NB4 (cell line): ENCODE data around the gene OR2A42.
A peak's percentile ranks its signal among the peaks of the same experiment; 100 is the strongest.
"Not testable (repeated sequence)": the region's sequence is repeated elsewhere in the genome, so short reads cannot be mapped to it uniquely, and the experiment has no call there.

ENCODE experiments used
- DNase-seq: peaks from one replicate; pipeline ENCODE4 v3.0.0; 2010; ENCODE audit warnings: low read depth
- H3K4me3 ChIP-seq: one replicate; pipeline ENCODE4 v1.5.1; 2011; ENCODE audit warnings: mild to moderate bottlenecking, low read depth, low read length, moderate library complexity
- MAX ChIP-seq: IDR thresholded peaks from 2 replicates; pipeline ENCODE4 v1.6.1; 2011; ENCODE audit warnings: low read depth, low read length
- MYC ChIP-seq: IDR thresholded peaks from 2 replicates; pipeline ENCODE4 v1.6.1; 2011; ENCODE audit warnings: low read depth, low read length
- POLR2A ChIP-seq: IDR thresholded peaks from 2 replicates; pipeline ENCODE4 v1.6.1; 2011; ENCODE audit warnings: mild to moderate bottlenecking; ENCODE audit not compliant: insufficient read length; ENCODE audit errors: extremely low read depth
- TF ChIP-seq, protein P1 (sequence below): IDR thresholded peaks from one replicate; pipeline ENCODE4 v1.5.1; 2012; ENCODE audit warnings: low read depth, low read length

OR2A42 gene

GRCh38 chr7:144239365-144239764 is at the start of gene OR2A42:
Gene OR2A42, minus strand, starts transcription at chr7:144239605. Its CDS starts 6,762 bp downstream, at chr7:144232843.
- DNase-seq, H3K4me3 ChIP-seq: not testable (repeated sequence)

- not testable (repeated sequence) for DNase-seq, H3K4me3 ChIP-seq
These were observed 47.9 kb upstream of the OR2A42 start for GRCh38 chr7:144287171-144287784.

GRCh38 chr7:144283716-144284115 is 44.3 kb upstream of the OR2A42 start:
- not testable (repeated sequence) for DNase-seq, H3K4me3 ChIP-seq

DNA sequence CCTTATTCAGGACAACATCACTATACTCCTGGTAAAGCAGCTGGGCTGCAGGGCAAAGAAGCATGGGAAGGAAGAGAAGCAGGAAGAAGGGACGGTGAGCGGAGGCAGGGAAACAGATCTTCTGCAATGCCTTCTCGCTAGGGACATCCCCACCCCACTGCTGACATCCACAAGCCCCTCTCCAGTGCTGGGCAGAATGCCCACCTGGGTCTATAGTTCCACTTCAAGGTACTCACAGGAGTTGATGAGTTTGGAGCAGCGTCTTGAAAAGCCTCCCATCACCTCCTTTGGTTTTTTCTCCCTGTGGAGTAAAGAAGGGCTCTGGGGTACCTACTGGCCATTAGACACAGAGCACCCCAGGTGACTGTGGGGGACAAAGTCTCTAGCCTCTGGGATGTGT is 43.1 kb upstream of the OR2A42 start:
- DNase-seq, H3K4me3 ChIP-seq: not testable (repeated sequence)

- not testable (repeated sequence) for H3K4me3 ChIP-seq, DNase-seq
These were observed 42.6 kb upstream of the OR2A42 start for GRCh38 chr7:144281981-144282380.

DNA sequence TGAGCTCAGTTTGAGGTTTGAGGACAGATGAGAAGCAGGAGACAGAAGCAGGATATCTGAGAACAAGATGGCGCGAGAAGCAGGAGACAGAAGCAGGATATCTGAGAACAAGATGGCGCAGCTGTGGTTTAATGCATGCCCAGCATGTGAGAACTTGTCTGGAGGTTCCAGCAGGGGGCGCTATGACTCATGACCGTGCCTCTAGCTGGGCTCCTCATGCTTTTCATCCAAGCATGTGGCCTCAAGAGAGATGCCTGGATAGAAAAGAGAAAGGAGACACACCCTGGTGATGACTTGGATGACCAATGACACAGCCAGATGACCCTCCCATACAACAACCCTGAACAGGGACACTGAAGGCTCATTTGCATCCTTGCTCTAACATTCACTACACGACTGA is 40.6 kb upstream of the OR2A42 start:
- not testable (repeated sequence) for H3K4me3 ChIP-seq, DNase-seq

DNA sequence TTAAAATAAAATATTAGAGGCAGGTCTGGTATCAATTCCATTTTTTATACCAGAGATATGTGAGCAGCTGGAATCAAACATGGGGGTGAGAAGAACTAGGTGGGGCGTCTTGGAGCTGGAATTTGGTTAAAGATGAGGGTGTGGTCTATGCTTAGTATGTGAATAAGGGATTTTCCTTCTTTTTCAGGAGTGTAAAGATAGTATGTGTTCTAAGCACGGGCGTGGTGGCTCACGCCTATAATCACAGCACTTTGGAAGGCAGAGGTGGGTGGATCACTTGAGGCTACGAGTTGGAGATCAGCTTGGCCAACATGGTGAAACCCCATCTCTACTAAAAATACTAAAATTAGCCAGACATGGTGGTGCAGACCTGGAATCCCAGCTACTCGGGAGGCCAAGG is 35.9 kb upstream of the OR2A42 start:
- not testable (repeated sequence) for DNase-seq, H3K4me3 ChIP-seq

DNA sequence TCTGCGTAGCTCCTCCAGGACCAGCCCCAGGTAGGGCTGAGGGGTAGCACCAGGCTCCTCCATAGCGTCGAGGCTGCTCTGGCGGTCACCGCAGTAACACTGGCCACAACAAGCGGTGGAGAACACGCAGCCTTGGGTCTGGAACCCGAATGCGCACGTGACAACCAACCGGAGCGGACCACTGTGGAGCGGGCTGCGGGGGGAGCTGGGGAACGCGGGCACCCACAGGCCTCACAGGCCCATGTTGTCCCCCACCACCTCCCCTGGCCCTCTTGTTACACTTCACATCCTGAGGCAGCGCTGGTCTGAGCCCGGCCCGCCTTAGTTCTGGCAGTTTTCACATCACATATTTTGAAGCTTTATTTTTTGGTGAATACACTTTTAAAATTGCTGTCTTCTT is 29.8 kb upstream of the OR2A42 start, which contains the start of gene CTAGE8:
Gene CTAGE8, minus strand, starts transcription at position 101 of the 400 bp plus-strand sequence. Its CDS starts 38 bp downstream, at position 63.
- not testable (repeated sequence) for DNase-seq

GRCh38 chr7:144264692-144265091 is 25.3 kb upstream of the OR2A42 start, which contains the start of gene OR2A7:
Gene OR2A7, minus strand, starts transcription at chr7:144264792. Its CDS starts 5,164 bp downstream, at chr7:144259628.
- not testable (repeated sequence) for DNase-seq, H3K4me3 ChIP-seq

More for the DNA sequence above, 29.8 kb upstream of the OR2A42 start, which contains the start of gene CTAGE8:
- H3K4me3 ChIP-seq, result not testable (repeated sequence)

DNA sequence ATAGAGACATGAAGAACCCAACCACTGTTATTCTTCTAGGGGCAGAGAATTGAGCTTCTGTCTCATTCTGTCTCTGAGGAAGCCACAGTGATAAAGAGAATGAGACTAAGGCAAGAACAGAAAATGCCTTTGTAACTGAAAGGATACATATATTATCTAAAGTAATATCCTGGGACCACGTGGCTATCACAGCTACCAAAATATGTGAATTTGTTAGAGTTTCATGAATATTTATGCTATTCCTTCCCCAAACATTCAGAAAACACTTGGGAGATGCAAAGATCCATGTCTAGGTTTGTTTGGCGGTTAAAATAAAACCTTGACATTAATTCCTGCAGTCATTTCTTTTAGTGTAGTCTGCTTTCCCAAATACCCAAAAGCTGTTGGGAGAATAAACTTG is 22.7 kb upstream of the OR2A42 start:
- not testable (repeated sequence) for H3K4me3 ChIP-seq, DNase-seq

- not testable (repeated sequence) for DNase-seq, H3K4me3 ChIP-seq
These were observed 19.7 kb upstream of the OR2A42 start for GRCh38 chr7:144259067-144259466.

GRCh38 chr7:144256112-144256511 is 16.7 kb upstream of the OR2A42 start:
- DNase-seq, result peak; percentile 12

More at GRCh38 chr7:144256112-144256511, 16.7 kb upstream of the OR2A42 start:
- no peak overlapping the region for H3K4me3 ChIP-seq
- TF ChIP-seq MAX (no peak), POLR2A (no peak), MYC (no peak)
- TF ChIP-seq, protein P1, sequence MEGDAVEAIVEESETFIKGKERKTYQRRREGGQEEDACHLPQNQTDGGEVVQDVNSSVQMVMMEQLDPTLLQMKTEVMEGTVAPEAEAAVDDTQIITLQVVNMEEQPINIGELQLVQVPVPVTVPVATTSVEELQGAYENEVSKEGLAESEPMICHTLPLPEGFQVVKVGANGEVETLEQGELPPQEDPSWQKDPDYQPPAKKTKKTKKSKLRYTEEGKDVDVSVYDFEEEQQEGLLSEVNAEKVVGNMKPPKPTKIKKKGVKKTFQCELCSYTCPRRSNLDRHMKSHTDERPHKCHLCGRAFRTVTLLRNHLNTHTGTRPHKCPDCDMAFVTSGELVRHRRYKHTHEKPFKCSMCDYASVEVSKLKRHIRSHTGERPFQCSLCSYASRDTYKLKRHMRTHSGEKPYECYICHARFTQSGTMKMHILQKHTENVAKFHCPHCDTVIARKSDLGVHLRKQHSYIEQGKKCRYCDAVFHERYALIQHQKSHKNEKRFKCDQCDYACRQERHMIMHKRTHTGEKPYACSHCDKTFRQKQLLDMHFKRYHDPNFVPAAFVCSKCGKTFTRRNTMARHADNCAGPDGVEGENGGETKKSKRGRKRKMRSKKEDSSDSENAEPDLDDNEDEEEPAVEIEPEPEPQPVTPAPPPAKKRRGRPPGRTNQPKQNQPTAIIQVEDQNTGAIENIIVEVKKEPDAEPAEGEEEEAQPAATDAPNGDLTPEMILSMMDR, result no peak
